GM06990 (cell line): Measurements from ENCODE around the gene HMCES.
A peak's percentile ranks its signal among the peaks of the same experiment; 100 is the strongest.
"Not testable (repeated sequence)": the region's sequence is repeated elsewhere in the genome, so short reads cannot be mapped to it uniquely, and the experiment has no call there.

Experiments used
- DNase-seq: peaks from one replicate; pipeline ENCODE4 v3.0.0-alpha.2; 2011; ENCODE audit not compliant: insufficient read length; ENCODE audit errors: extremely low read depth
- H3K27me3 ChIP-seq: replicated peaks from 2 replicates; pipeline ENCODE4 v1.6.0; 2011; ENCODE audit warnings: low read length; ENCODE audit not compliant: control insufficient read depth, insufficient read depth
- H3K36me3 ChIP-seq: 2 replicates; pipeline ENCODE4 v1.5.1; 2011; ENCODE audit warnings: low read length; ENCODE audit not compliant: control insufficient read depth, insufficient read depth
- H3K4me3 ChIP-seq: replicated peaks from 2 replicates; pipeline ENCODE4 v1.5.1; 2011; ENCODE audit warnings: low read depth, mild to moderate bottlenecking, control low read depth, low read length
- CTCF ChIP-seq: IDR thresholded peaks from 2 replicates; pipeline ENCODE4 v1.5.1; 2011; ENCODE audit warnings: low read length, control low read depth, mild to moderate bottlenecking, inconsistent platforms; ENCODE audit not compliant: insufficient read depth, poor library complexity, severe bottlenecking

The HMCES gene

GRCh38 chr3:129336093-129336706 lies 57.5 kb downstream of the HMCES start:
- TF ChIP-seq CTCF, result no peak
- DNase-seq, result no peak
- Histone ChIP-seq H3K4me3 (no peak overlapping the region), H3K27me3 (no peaks in the 10 kb centered on the region; the same call in none of the 2 replicates), H3K36me3 (no peaks in the 10 kb centered on the region)

GRCh38 chr3:129337719-129338118 lies 59.0 kb downstream of the HMCES start:
- not testable (repeated sequence) for DNase-seq

GRCh38 chr3:129339186-129339585 lies 60.5 kb downstream of the HMCES start:
- H3K27me3 ChIP-seq, DNase-seq, H3K36me3 ChIP-seq, H3K4me3 ChIP-seq: not testable (repeated sequence)

More at GRCh38 chr3:129337719-129338118, 59.0 kb downstream of the HMCES start:
- not testable (repeated sequence) for H3K4me3 ChIP-seq, H3K36me3 ChIP-seq, H3K27me3 ChIP-seq

- H3K4me3 ChIP-seq, H3K27me3 ChIP-seq, H3K36me3 ChIP-seq, DNase-seq: not testable (repeated sequence)
Observed at GRCh38 chr3:129339833-129340232, 61.2 kb downstream of the HMCES start.

- Histone ChIP-seq H3K27me3 (no peaks in the 10 kb centered on the region; the same call in 1 of the 2 replicates), H3K36me3 (no peaks in the 10 kb centered on the region), H3K4me3 (no peak overlapping the region)
- DNase-seq, result no peak
- no peak for TF ChIP-seq CTCF
Observed at GRCh38 chr3:129341331-129342141, 62.9 kb downstream of the HMCES start.

GRCh38 chr3:129343643-129344360 lies 65.1 kb downstream of the HMCES start:
- Histone ChIP-seq H3K27me3 (no peaks in the 10 kb centered on the region; the same call in 1 of the 2 replicates), H3K4me3 (no peak overlapping the region), H3K36me3 (no peaks in the 10 kb centered on the region)
- no peak for DNase-seq
- peak; percentile 58 for TF ChIP-seq CTCF
